DOHH2 (cell line): Measurements from ENCODE around the gene PTX4.

ENCODE experiments used
- H3F3A ChIP-seq: fragments of 200-600 bp; sonication (generic), shearing (Covaris generic); 2 replicates; pipeline ENCODE4 v1.6.0; 2016; ENCODE audit warnings: antibody characterized with exemption, mild to moderate bottlenecking; ENCODE audit not compliant: control insufficient read depth, insufficient read depth
- H3K27ac ChIP-seq: fragments of 200-600 bp; sonication (generic); 2 replicates; pipeline ENCODE4 v1.5.1; 2014; ENCODE audit warnings: low read depth, mild to moderate bottlenecking, low read length, moderate library complexity
- H3K27me3 ChIP-seq: fragments of 200-600 bp; sonication (generic); 2 replicates; pipeline ENCODE4 v1.6.1; 2014; ENCODE audit warnings: mild to moderate bottlenecking, low read length, mixed read lengths; ENCODE audit not compliant: control insufficient read depth
- H3K36me3 ChIP-seq: fragments of 200-600 bp; sonication (generic); 2 replicates; pipeline ENCODE4 v1.6.1; 2014; ENCODE audit warnings: mild to moderate bottlenecking, low read length, moderate library complexity, mixed read lengths; ENCODE audit not compliant: control insufficient read depth
- H3K4me1 ChIP-seq: fragments of 200-600 bp; sonication (generic); 2 replicates; pipeline ENCODE4 v1.6.1; 2014; ENCODE audit warnings: mild to moderate bottlenecking, low read length, mixed read lengths; ENCODE audit not compliant: control insufficient read depth
- H3K4me2 ChIP-seq: fragments of 200-600 bp; sonication (generic); 2 replicates; pipeline ENCODE4 v1.6.0; 2014; ENCODE audit warnings: mild to moderate bottlenecking, low read length, moderate library complexity
- H3K4me3 ChIP-seq: fragments of 200-600 bp; sonication (generic); 2 replicates; pipeline ENCODE4 v1.5.1; 2014; ENCODE audit warnings: mild to moderate bottlenecking, low read length, mixed read lengths
- H3K79me2 ChIP-seq: fragments of 200-600 bp; sonication (generic); 2 replicates; pipeline ENCODE4 v1.6.1; 2014; ENCODE audit warnings: mild to moderate bottlenecking, low read length, mixed read lengths; ENCODE audit not compliant: control insufficient read depth
- H3K9me2 ChIP-seq: fragments of 200-600 bp; sonication (generic); replicated peaks from 2 replicates; pipeline ENCODE4 v1.6.1; 2014; ENCODE audit warnings: mild to moderate bottlenecking, low read length, mixed read lengths; ENCODE audit not compliant: control insufficient read depth
- H3K9me3 ChIP-seq: fragments of 200-600 bp; sonication (generic); 2 replicates; pipeline ENCODE4 v1.6.1; 2014; ENCODE audit warnings: antibody characterized with exemption, low read length, mixed read lengths; ENCODE audit not compliant: control insufficient read depth, insufficient read depth
- H4K20me1 ChIP-seq: fragments of 200-600 bp; sonication (generic); 2 replicates; pipeline ENCODE4 v1.6.0; 2014; ENCODE audit warnings: low read depth, mild to moderate bottlenecking, antibody characterized with exemption, low read length, moderate library complexity; ENCODE audit not compliant: control insufficient read depth, insufficient read depth
- CTCF ChIP-seq: fragments of 200-600 bp; sonication (generic); IDR thresholded peaks from one replicate; pipeline ENCODE4 v1.5.1; 2014; ENCODE audit warnings: antibody characterized with exemption, mild to moderate bottlenecking, low read depth, low read length; ENCODE audit not compliant: poor library complexity, severe bottlenecking
- EZH2phosphoT487 ChIP-seq: fragments of 200-600 bp; sonication (generic); IDR thresholded peaks from 2 replicates; pipeline ENCODE4 v1.6.1; 2017; ENCODE audit warnings: borderline replicate concordance, mild to moderate bottlenecking, antibody characterized with exemption, low read length, moderate library complexity, mixed read lengths

Gene PTX4

GRCh38 chr16:1533443-1533951 lies 44.8 kb upstream of the PTX4 start, which contains the start of gene TMEM204:
TSS of gene TMEM204 (plus strand) at chr16:1533666. CDS start at chr16:1534276, 610 bp downstream.
- no peak for TF ChIP-seq EZH2phosphoT487
- no peak for TF ChIP-seq CTCF
- peaks cover 4% of the 10 kb centered on the region; the same call in 1 of the 2 replicates for H3K4me1 ChIP-seq
- no peak within 1 kb of the TSS for H3K4me3 ChIP-seq
- H3K36me3 ChIP-seq = no peaks in the 10 kb centered on the region
- no peaks in the 10 kb centered on the region for H4K20me1 ChIP-seq
- no peak within 1 kb of the TSS for H3K4me2 ChIP-seq
- no peaks in the 10 kb centered on the region for H3K9me2 ChIP-seq
- H3K79me2 ChIP-seq = no peaks in the 10 kb centered on the region
- H3K27ac ChIP-seq = no peak within 1 kb of the TSS
- H3K27me3 ChIP-seq = no peaks in the 10 kb centered on the region
- H3F3A ChIP-seq = no peaks in the 10 kb centered on the region
- no peaks in the 10 kb centered on the region for H3K9me3 ChIP-seq

GRCh38 chr16:1532771-1533170 lies 44.0 kb upstream of the PTX4 start:
- H3K79me2 ChIP-seq = no peaks in the 10 kb centered on the region
- no peaks in the 10 kb centered on the region for H3K36me3 ChIP-seq
- H3K9me2 ChIP-seq = no peaks in the 10 kb centered on the region
- H4K20me1 ChIP-seq = no peaks in the 10 kb centered on the region
- H3K4me1 ChIP-seq = peaks cover 4% of the 10 kb centered on the region; the same call in 1 of the 2 replicates
- H3K9me3 ChIP-seq = no peaks in the 10 kb centered on the region
- no peak overlapping the region for H3K27ac ChIP-seq
- H3K4me2 ChIP-seq = no peak overlapping the region
- TF ChIP-seq EZH2phosphoT487 (no peak), CTCF (no peak)
- no peaks in the 10 kb centered on the region for H3F3A ChIP-seq
- no peaks in the 10 kb centered on the region for H3K27me3 ChIP-seq
- H3K4me3 ChIP-seq = no peak overlapping the region

- H3K4me2 ChIP-seq = no peak overlapping the region
- no peaks in the 10 kb centered on the region for H3K9me3 ChIP-seq
- no peaks in the 10 kb centered on the region for H3K36me3 ChIP-seq
- TF ChIP-seq CTCF = no peak
- no peak for TF ChIP-seq EZH2phosphoT487
- no peak overlapping the region for H3K27ac ChIP-seq
- H3F3A ChIP-seq = no peaks in the 10 kb centered on the region
- no peaks in the 10 kb centered on the region for H3K9me2 ChIP-seq
- H3K4me1 ChIP-seq = peaks cover 4% of the 10 kb centered on the region; the same call in 1 of the 2 replicates
- no peaks in the 10 kb centered on the region for H3K79me2 ChIP-seq
- H3K4me3 ChIP-seq = no peak overlapping the region
- H4K20me1 ChIP-seq = no peaks in the 10 kb centered on the region
- no peaks in the 10 kb centered on the region for H3K27me3 ChIP-seq
These were observed 43.5 kb upstream of the PTX4 start for GRCh38 chr16:1532081-1532760.
